ENCODE measurements around the gene SLC28A1.

- TF ChIP-seq CTCF (IDR thresholded peaks at IDR 0.05; ENCODE audit: poor library complexity): no peak
- no peak for TF ChIP-seq EZH2 (IDR thresholded peaks at IDR 0.05; ENCODE audit: borderline replicate concordance)
- TF ChIP-seq EZH2phosphoT487 (IDR thresholded peaks at IDR 0.05; ENCODE audit: low read depth, severe bottlenecking, unreplicated experiment): no peak
These were observed 97.9 kb downstream of the SLC28A1 start for GRCh38 chr15:84982301-84982920.

All from hepatocyte (in vitro differentiated cells).